ENCODE data around the gene FKBP7.
"Not testable (repeated sequence)": the region's sequence is repeated elsewhere in the genome, so short reads cannot be mapped to it uniquely, and the experiment has no call there.

The FKBP7 gene

GRCh38 chr2:178479275-178479616, 846 bp upstream of the FKBP7 start:
- peak overlapping the region; percentile 85 for H3K4me3 ChIP-seq (ENCODE audit: low read depth, low read length)
- TF ChIP-seq CTCF (IDR thresholded peaks at IDR 0.05; ENCODE audit: low read depth, low read length), result no peak

GRCh38 chr2:178478130-178478438, 316 bp downstream of the FKBP7 start:
- no peak for TF ChIP-seq CTCF (IDR thresholded peaks at IDR 0.05; ENCODE audit: low read depth, low read length)

DNA sequence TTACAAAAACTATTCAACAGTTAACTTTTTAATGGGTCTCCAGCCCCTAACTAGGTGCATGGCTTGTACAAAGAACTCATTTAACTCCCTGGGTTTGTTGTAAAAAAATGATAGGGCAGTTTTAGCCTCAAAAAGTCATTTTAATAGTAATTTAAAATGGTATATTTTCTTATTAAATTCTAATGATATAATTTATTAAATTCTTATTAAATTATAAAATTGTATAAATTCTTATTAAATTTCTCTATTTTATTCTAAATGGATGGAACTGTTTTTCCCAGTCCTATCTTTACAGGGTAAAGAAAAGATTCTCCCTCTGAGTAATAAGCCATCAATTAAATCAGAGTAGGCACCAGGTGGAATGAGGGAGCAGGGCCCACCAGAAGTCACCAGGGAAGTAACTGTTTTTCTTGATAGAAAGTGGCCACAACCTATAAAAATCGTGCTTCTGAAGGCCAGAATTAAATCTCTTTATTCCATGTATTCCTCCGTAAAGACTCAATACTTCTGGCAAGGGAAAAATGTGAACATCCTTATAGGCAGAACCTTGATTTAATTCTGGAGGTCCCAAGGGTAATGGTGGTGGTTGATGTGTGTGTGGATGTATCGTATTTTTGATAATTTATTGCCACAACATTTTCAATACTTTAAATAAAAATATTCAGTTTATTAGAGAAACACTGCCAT, 814 bp downstream of the FKBP7 start:
- H3K4me3 ChIP-seq (ENCODE audit: low read depth, low read length), result peak overlapping the region; percentile 85
- TF ChIP-seq CTCF (IDR thresholded peaks at IDR 0.05; ENCODE audit: low read depth, low read length), result no peak

More at GRCh38 chr2:178478130-178478438, 316 bp downstream of the FKBP7 start:
- H3K4me3 ChIP-seq (ENCODE audit: low read depth, low read length), result peak overlapping the region; percentile 85

- no peak overlapping the region for H3K4me3 ChIP-seq (ENCODE audit: low read depth, low read length)
- no peak for TF ChIP-seq CTCF (IDR thresholded peaks at IDR 0.05; ENCODE audit: low read depth, low read length)
Measured at GRCh38 chr2:178476477-178476876, 1.9 kb downstream of the FKBP7 start.

DNA sequence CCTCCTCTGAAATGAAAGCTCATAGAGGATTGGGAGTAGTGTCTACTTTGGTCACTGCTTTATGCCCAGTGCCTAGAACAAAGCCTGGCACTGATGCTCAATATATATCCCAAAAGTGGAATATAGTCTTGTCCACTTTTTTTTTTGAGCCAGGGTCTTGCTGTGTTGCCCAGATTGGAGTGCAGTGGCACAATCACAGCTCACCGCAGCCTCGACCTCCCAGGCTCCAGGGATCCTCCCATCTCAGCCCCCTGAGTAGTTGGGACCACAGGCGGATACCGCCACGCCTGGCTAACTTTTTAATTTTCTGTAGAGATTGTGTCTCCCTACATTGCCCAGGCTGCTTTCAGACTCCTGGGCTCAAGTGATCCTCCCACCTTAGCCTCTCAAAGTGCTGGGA, 3.8 kb downstream of the FKBP7 start:
- TF ChIP-seq CTCF (IDR thresholded peaks at IDR 0.05; ENCODE audit: low read depth, low read length), result no peak
- no peak overlapping the region for H3K4me3 ChIP-seq (ENCODE audit: low read depth, low read length)

- TF ChIP-seq CTCF (IDR thresholded peaks at IDR 0.05; ENCODE audit: low read depth, low read length), result no peak
Measured at GRCh38 chr2:178473931-178474330, 4.5 kb downstream of the FKBP7 start.

GRCh38 chr2:178473373-178473772, 5.0 kb downstream of the FKBP7 start:
- no peak for TF ChIP-seq CTCF (IDR thresholded peaks at IDR 0.05; ENCODE audit: low read depth, low read length)
- H3K4me3 ChIP-seq (ENCODE audit: low read depth, low read length), result no peak overlapping the region

More at GRCh38 chr2:178473931-178474330, 4.5 kb downstream of the FKBP7 start:
- no peak overlapping the region for H3K4me3 ChIP-seq (ENCODE audit: low read depth, low read length)

DNA sequence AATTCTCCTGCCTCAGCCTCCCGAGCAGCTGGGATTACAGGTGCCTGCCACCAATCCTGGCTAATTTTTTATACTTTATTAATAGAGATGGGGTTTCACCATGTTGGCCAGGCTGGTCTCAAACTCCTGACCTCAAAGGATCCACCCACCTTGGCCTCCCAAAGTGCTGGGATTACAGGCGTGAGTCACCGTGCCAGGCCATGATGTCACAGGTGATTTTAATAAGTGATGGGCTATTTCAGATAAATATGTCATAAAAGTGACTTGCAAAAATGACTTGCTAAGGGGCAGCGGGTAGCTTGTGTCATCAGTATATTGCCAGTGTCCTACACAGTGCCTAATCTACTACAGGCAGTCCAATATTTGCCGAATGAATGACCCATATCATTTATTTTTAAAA, 7.1 kb downstream of the FKBP7 start:
- not testable (repeated sequence) for H3K4me3 ChIP-seq (ENCODE audit: low read depth, low read length)
